ENCODE results near the gene WDR83. TPM values are rescaled to one million over a fixed set of nuclear protein-coding genes. Genes with fewer than 3 reads are reported as not detected.

The WDR83 gene
- total RNA-seq, 1 donor from 2014 or later: 8.4 TPM

DNA sequence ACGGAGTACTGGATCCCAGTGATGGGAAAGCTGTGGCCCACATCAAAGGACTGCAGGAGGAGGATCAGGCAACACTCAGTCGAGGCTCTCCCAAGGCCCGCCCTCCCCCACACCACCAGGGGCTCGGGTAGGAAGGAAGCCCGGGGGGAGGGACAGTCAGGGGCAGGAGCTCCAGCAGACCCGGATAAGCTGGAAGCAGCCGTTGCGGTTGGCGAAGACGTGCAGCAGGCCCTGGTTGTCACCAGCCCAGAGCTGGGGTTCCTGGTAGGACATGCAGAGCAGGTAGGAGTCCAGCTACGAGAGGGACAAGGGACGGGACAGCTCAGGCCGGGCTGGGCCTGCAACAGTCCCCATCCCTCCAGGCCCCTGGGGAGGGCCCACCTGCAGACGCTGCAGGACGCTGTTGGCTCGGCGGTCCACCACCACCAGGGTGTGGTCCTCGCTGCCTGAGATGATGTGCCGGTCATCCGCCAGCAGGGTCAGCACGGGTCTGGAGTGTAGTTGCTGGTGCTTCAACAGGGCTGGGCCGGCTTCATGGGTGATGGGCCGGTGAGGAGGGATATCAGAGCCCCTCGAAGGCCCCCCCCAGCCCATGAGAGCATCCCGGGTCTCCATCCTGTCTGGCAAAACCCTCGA is 23.1 kb downstream of the WDR83 start:
- TF ChIP-seq, protein P1, sequence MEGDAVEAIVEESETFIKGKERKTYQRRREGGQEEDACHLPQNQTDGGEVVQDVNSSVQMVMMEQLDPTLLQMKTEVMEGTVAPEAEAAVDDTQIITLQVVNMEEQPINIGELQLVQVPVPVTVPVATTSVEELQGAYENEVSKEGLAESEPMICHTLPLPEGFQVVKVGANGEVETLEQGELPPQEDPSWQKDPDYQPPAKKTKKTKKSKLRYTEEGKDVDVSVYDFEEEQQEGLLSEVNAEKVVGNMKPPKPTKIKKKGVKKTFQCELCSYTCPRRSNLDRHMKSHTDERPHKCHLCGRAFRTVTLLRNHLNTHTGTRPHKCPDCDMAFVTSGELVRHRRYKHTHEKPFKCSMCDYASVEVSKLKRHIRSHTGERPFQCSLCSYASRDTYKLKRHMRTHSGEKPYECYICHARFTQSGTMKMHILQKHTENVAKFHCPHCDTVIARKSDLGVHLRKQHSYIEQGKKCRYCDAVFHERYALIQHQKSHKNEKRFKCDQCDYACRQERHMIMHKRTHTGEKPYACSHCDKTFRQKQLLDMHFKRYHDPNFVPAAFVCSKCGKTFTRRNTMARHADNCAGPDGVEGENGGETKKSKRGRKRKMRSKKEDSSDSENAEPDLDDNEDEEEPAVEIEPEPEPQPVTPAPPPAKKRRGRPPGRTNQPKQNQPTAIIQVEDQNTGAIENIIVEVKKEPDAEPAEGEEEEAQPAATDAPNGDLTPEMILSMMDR (IDR thresholded peaks at IDR 0.05; ENCODE audit: borderline replicate concordance): no peak
- H3K4me3 ChIP-seq: no peak overlapping the region
- no peak for DNase-seq
- intact Hi-C loops (cut with micrococcal nuclease): no loop called here
- no peaks in the 10 kb centered on the region for H3K27me3 ChIP-seq (ENCODE audit: low read depth)
- no peaks in the 10 kb centered on the region for H3K9me3 ChIP-seq (replicated peaks)
- no peaks in the 10 kb centered on the region for H3K36me3 ChIP-seq
- no peaks in the 10 kb centered on the region for H3K4me1 ChIP-seq
- no peak overlapping the region for H3K27ac ChIP-seq (replicated peaks)

DNA sequence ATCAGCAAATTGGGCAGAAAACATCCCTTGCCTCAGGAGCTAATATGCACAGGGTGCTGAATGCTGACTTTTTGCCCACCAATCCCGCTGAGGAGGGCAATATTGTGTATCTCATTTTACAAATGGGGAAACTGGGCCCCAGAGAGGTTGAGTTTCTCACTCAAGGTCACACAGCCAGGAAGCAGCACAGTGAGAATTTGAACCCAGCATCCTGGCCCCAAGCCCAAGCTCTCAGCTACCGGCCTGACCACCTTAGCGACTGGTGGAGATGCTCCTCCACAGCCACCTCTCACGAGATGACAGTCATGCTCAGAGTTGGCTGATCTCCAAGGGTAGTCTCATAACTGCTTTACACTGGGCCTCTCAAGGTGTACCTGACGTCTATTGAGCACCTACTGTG is 26.4 kb downstream of the WDR83 start:
- TF ChIP-seq, protein P1 (IDR thresholded peaks at IDR 0.05; ENCODE audit: borderline replicate concordance): no peak
- no peak for DNase-seq
- intact Hi-C loops (cut with micrococcal nuclease): no loop called here

DNA sequence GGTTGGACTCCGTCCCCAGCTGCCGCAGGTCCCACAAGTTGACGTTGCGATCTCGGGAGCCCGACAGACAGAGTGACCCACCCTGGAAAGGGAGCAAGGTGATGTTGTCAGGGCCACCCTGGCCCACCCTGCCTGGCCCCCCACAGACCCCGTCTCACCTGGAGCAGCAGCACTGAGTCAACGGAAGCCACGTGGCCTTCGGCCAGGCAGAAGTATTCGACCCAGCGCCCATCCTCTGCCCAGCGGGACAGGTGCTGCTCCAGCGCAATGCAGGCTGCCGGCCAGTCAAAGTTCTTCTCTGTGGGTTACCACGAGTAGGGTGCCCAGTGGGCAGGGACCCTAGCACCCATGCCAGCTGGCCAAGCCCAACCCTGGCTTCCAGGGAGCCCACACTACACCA is 28.0 kb downstream of the WDR83 start:
- TF ChIP-seq, protein P1 (IDR thresholded peaks at IDR 0.05; ENCODE audit: borderline replicate concordance): no peak
- Histone ChIP-seq H3K27me3 (ENCODE audit: low read depth) (no peaks in the 10 kb centered on the region), H3K9me3 (replicated peaks) (no peaks in the 10 kb centered on the region), H3K36me3 (peaks cover 9% of the 10 kb centered on the region), H3K4me1 (peaks cover 23% of the 10 kb centered on the region), H3K4me3 (no peak overlapping the region), H3K27ac (replicated peaks) (no peak overlapping the region)
- intact Hi-C loops (cut with micrococcal nuclease): no loop called here
- DNase-seq: no peak

More for the DNA sequence above, 26.4 kb downstream of the WDR83 start:
- H3K4me1 ChIP-seq: peaks cover 23% of the 10 kb centered on the region
- H3K36me3 ChIP-seq: peaks cover under 1% of the 10 kb centered on the region
- no peaks in the 10 kb centered on the region for H3K27me3 ChIP-seq (ENCODE audit: low read depth)
- H3K9me3 ChIP-seq (replicated peaks): no peaks in the 10 kb centered on the region
- H3K27ac ChIP-seq (replicated peaks): no peak overlapping the region
- H3K4me3 ChIP-seq: no peak overlapping the region

DNA sequence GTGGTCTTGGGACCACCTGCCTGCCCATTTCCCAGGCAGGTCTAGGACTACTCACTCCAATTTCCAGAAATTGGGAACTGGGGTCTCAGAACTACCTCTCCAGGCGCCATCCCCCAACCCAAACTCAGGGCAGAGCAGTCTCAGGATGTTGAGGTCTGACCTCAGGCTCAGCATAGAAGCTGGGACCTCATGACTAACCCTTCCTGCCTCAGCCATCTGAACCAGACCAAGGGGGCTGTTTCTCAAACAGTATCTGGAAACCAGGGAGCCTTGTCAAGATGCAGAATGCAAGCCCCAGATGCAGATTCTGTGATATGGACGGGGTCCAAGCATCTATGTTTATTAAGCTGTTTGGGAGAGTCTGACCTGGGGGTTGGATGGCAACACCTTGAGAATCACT is 28.5 kb downstream of the WDR83 start:
- DNase-seq: no peak
- no peak overlapping the region for H3K4me3 ChIP-seq
- H3K27me3 ChIP-seq (ENCODE audit: low read depth): no peaks in the 10 kb centered on the region
- H3K36me3 ChIP-seq: peaks cover 14% of the 10 kb centered on the region
- peaks cover 23% of the 10 kb centered on the region for H3K4me1 ChIP-seq
- TF ChIP-seq, protein P1 (IDR thresholded peaks at IDR 0.05; ENCODE audit: borderline replicate concordance): no peak
- no peak overlapping the region for H3K27ac ChIP-seq (replicated peaks)
- intact Hi-C loops (cut with micrococcal nuclease): no loop called here
- H3K9me3 ChIP-seq (replicated peaks): no peaks in the 10 kb centered on the region

DNA sequence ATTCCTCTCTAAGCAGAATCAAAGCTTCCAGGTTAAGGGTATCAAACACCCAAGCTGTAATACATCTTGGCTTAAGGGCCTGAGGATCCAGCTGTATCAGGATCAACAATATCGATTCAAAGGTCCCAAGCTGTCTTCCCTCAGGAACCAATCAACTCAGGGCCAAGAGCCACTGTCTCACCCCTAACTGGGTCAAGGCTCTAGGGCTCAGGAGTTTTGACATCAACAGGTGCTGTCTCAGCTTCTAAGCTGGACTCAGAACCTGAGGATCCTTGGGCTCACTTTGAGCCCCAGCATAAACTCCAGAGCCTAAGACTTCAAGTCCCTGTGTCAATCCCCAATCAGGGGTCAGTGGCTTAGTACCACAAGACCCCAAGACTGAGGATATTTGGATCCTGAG is 28.9 kb downstream of the WDR83 start:
- TF ChIP-seq, protein P1 (IDR thresholded peaks at IDR 0.05; ENCODE audit: borderline replicate concordance): no peak
- H3K4me3 ChIP-seq: peak overlapping the region; percentile 77
- no peaks in the 10 kb centered on the region for H3K27me3 ChIP-seq (ENCODE audit: low read depth)

More for the DNA sequence above, 28.9 kb downstream of the WDR83 start:
- peaks cover 18% of the 10 kb centered on the region for H3K36me3 ChIP-seq
- intact Hi-C loops (cut with micrococcal nuclease): no loop called here
- H3K4me1 ChIP-seq: peaks cover 23% of the 10 kb centered on the region
- DNase-seq: no peak
- no peaks in the 10 kb centered on the region for H3K9me3 ChIP-seq (replicated peaks)
- no peak overlapping the region for H3K27ac ChIP-seq (replicated peaks)
